Body of pancreas (tissue), 4 donors: ENCODE measurements around the gene SEMA6D.

Experiments
- POLR2A ChIP-seq, 3 donors: fragments of 450-650 bp; IDR thresholded peaks; one replicate each; pipeline ENCODE4 v1.6.1; 2016; ENCODE audit warnings: antibody characterized with exemption in 3 of 3, mild to moderate bottlenecking in 2 of 3
- TF ChIP-seq, protein P1 (sequence below), 7 experiments: fragments of 450-650 bp in 4 of 7; fragments of 200-600 bp in 3 of 7; sonication (generic) in 3 of 7; IDR thresholded peaks; one replicate each; pipeline ENCODE4 v1.5.1; 2016 to 2019; ENCODE audit warnings: antibody characterized with exemption in 7 of 7

DNA sequence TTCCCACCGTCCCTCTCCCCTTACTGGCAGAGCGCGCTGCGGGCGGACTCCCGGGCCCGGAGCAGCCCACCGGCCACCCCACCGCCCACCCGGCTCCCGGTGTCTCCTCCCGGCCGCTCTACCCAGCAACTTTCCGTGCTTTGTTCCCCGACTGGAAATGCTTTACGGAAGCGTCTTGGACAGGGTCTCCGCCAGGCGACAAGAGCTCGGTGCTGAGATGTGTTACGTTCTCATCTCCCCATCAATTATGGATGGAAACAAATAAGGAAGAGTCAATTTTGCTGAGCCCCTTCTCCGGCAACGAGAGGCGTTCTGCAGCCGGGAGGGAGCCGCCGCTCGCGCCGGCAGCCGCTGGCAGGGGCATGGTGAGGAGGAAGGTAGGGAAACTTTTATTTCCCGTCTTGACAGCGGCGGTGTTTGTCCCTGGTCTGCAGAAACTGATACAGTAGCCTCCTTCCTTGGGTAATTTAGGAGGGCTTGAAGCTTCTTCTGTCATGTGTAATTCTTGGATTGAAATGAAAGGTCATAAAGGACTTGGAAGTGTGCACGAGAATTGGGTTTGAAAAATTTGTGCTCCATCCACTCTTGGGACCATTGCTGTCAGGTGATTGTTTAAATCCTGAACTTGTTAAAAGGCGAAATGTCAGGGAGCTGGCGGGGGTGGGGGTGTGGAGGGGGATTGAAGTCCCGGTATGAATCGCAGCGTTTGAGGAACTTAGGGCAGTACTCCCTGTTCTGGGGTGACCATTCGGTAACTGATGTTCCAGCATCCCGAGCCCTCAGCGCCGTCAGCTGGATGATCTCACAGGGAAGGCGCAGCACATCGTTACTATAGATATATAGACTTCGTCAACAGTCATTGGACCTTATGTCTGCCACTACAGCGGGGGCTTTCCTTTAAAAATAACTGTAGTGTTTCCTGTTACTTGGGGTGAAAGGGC lies 1.5 kb downstream of the SEMA6D start:
- TF ChIP-seq, protein P1, sequence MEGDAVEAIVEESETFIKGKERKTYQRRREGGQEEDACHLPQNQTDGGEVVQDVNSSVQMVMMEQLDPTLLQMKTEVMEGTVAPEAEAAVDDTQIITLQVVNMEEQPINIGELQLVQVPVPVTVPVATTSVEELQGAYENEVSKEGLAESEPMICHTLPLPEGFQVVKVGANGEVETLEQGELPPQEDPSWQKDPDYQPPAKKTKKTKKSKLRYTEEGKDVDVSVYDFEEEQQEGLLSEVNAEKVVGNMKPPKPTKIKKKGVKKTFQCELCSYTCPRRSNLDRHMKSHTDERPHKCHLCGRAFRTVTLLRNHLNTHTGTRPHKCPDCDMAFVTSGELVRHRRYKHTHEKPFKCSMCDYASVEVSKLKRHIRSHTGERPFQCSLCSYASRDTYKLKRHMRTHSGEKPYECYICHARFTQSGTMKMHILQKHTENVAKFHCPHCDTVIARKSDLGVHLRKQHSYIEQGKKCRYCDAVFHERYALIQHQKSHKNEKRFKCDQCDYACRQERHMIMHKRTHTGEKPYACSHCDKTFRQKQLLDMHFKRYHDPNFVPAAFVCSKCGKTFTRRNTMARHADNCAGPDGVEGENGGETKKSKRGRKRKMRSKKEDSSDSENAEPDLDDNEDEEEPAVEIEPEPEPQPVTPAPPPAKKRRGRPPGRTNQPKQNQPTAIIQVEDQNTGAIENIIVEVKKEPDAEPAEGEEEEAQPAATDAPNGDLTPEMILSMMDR (IDR thresholded peaks at IDR 0.05), result no peak
- no peak for TF ChIP-seq POLR2A (IDR thresholded peaks at IDR 0.05)
